ENCODE results near the gene BABAM2.
"Not testable (repeated sequence)": the region's sequence is repeated elsewhere in the genome, so short reads cannot be mapped to it uniquely, and the experiment has no call there.

DNA sequence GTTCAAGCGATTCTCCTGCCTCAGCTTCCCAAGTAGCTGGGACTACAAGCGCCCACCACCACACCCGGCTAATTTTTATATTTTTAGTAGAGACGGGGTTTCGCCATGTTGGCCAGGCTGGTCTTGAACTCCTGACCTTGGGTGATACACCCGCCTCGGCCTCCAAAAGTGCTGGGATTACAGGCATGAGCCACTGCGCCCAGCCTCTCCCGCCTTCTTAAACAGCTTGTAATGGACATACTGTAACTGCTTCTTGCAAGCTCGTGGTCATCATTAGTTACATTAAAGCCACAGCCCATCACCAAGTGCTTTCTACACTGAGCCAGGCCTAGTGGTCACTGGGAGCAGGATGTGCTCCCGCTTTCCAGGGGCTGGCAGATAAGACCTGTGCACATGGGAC lies 444.7 kb downstream of the BABAM2 start:
- not testable (repeated sequence) for TF ChIP-seq POLR2A (IDR thresholded peaks at IDR 0.05)
- TF ChIP-seq, protein P1, sequence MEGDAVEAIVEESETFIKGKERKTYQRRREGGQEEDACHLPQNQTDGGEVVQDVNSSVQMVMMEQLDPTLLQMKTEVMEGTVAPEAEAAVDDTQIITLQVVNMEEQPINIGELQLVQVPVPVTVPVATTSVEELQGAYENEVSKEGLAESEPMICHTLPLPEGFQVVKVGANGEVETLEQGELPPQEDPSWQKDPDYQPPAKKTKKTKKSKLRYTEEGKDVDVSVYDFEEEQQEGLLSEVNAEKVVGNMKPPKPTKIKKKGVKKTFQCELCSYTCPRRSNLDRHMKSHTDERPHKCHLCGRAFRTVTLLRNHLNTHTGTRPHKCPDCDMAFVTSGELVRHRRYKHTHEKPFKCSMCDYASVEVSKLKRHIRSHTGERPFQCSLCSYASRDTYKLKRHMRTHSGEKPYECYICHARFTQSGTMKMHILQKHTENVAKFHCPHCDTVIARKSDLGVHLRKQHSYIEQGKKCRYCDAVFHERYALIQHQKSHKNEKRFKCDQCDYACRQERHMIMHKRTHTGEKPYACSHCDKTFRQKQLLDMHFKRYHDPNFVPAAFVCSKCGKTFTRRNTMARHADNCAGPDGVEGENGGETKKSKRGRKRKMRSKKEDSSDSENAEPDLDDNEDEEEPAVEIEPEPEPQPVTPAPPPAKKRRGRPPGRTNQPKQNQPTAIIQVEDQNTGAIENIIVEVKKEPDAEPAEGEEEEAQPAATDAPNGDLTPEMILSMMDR (IDR thresholded peaks at IDR 0.05 in 4 of 5, conservative IDR thresholded peaks at IDR 0.05 in 1 of 5): not testable (repeated sequence)

All from gastrocnemius medialis (tissue), 4 donors.